Stomach (tissue), 9 donors: ENCODE measurements around the gene TOMT. TPM values are rescaled to one million over a fixed set of nuclear protein-coding genes. Genes with fewer than 3 reads are reported as not detected.

Source experiments
- DNase-seq, 2 donors: peaks; one replicate each; pipeline versions ENCODE4 v3.0.0 to v3.0.0-alpha.2; 2013 to 2019
- H3K27ac ChIP-seq, 5 donors: fragments of 200-600 bp in 4 of 5; sonication (generic) in 4 of 5; one replicate each; pipeline ENCODE4 v1.5.1; 2013 to 2019; ENCODE audit warnings: mild to moderate bottlenecking in 1 of 5, moderate library complexity in 1 of 5
- H3K27me3 ChIP-seq, 3 donors: fragments of 200-600 bp; sonication (generic); one replicate each; pipeline ENCODE4 v1.5.1; 2017 to 2019; ENCODE audit warnings: mixed run types in 1 of 3
- H3K36me3 ChIP-seq, 4 donors: fragments of 200-600 bp; sonication (generic); 1 replicate in 3 of 4; 2 replicates in 1 of 4; pipeline ENCODE4 v1.5.1; 2016 to 2019
- H3K4me1 ChIP-seq, 4 donors: fragments of 200-600 bp; sonication (generic); one replicate each; pipeline ENCODE4 v1.5.1; 2016 to 2019
- H3K4me3 ChIP-seq, 4 donors: fragments of 200-600 bp; sonication (generic) in 3 of 4; one replicate each; pipeline ENCODE4 v1.5.1; 2016 to 2019; ENCODE audit warnings: mild to moderate bottlenecking in 1 of 4
- H3K9me3 ChIP-seq, 4 donors: fragments of 200-600 bp; sonication (generic); one replicate each; pipeline ENCODE4 v1.5.1; 2016 to 2019
- CTCF ChIP-seq, 7 experiments: fragments of 450-650 bp in 4 of 7; fragments of 200-600 bp in 3 of 7; sonication (generic) in 3 of 7; IDR thresholded peaks; one replicate each; pipeline ENCODE4 v1.5.1; 2016 to 2019; ENCODE audit warnings: antibody characterized with exemption in 7 of 7, control low read depth in 2 of 7, mild to moderate bottlenecking in 1 of 7
- EP300 ChIP-seq: sonication (generic); formaldehyde crosslinking; IDR thresholded peaks from one replicate; pipeline ENCODE4 v1.6.1; 2017; ENCODE audit warnings: antibody characterized with exemption
- POLR2A ChIP-seq, 4 donors: fragments of 450-650 bp; IDR thresholded peaks; one replicate each; pipeline ENCODE4 v1.6.1; 2016; ENCODE audit warnings: antibody characterized with exemption in 4 of 4, control low read depth in 2 of 4, mild to moderate bottlenecking in 1 of 4, moderate library complexity in 1 of 4
- POLR2AphosphoS5 ChIP-seq, 3 donors: sonication (generic); formaldehyde crosslinking; IDR thresholded peaks; one replicate each; pipeline ENCODE4 v1.6.1; 2016; ENCODE audit warnings: antibody characterized with exemption in 3 of 3
- WGBS, 5 donors: extraction: QIAGEN DNeasy Blood & Tissue Kit in 3 of 5; methylation state at CpG; one replicate each; pipeline versions ENCODE4 v1.1.5 to v1.1.7; 2013 to 2018; 5-methylcytosine and 5-hydroxymethylcytosine counted together
- intact Hi-C: fragments of 100-400 bp; cut with DNase I; formaldehyde crosslinking; loops from one replicate; pipeline ENCODE4 v1.15.1; 2023; ENCODE audit warnings: low total_unique reads
- polyA plus RNA-seq, 3 donors: library from polyadenylated mRNA; stranded (reverse); fragments of 200-250 nt; gene quantifications; one replicate each; pipeline ENCODE4 v1.2.3, GENCODE V29; 2013
- small RNA-seq, 4 donors: library from RNA; depleted of rRNA; stranded (forward); fragments of <200 nt; gene quantifications; one replicate each; pipeline ENCODE3, GENCODE V24; 2016
- total RNA-seq, 5 donors: library from RNA; depleted of rRNA; stranded (reverse); fragments of >200 nt; gene quantifications; one replicate each; pipeline versions ENCODE4 v1.1.0 to v1.2.3, GENCODE V29; 2014 to 2016
- donor health status: healthy with polysubstance abuse.
- donor health status: Bipolar disorder and iron deficiency.
- donor health status: healthy.

The TOMT gene
- total and polyA plus RNA-seq, 8 donors = not detected

- intact Hi-C loops = no loop called here
- TF ChIP-seq CTCF (IDR thresholded peaks at IDR 0.05) (no peak), EP300 (no peak), POLR2AphosphoS5 (IDR thresholded peaks at IDR 0.05) (no peak), POLR2A (IDR thresholded peaks at IDR 0.05) (no peak)
- 59 to 83% (median 62%) methylated on average over 4 of the region's 4 CpGs for WGBS, 5 donors
Observed at GRCh38 chr11:72157131-72157530, 51.4 kb downstream of the TOMT start.

More at GRCh38 chr11:72157131-72157530, 51.4 kb downstream of the TOMT start:
- Histone ChIP-seq H3K4me1 (no peaks in the 10 kb centered on the region), H3K4me3 (no peak overlapping the region), H3K9me3 (no peaks in the 10 kb centered on the region), H3K27ac (no peak overlapping the region), H3K36me3 (no peaks in the 10 kb centered on the region), H3K27me3 (peaks cover 0 to 10% (median 0%) of the 10 kb centered on the region in 3 donors)
- no peak for DNase-seq

Small RNA genes within 50 kb of the gene (small RNA-seq; reads per million reads assigned to genes)
- gene MIR3165 = 0 reads per million in 4 donors

Other genes with a start within 250 kb of the TOMT start
- not detected for gene DEFB131B, start 227.5 kb upstream of the TOMT start, total RNA-seq
- not detected for gene DEFB131B, start 227.5 kb upstream of the TOMT start, polyA plus RNA-seq
- 10 to 100 TPM in 2 of 5 donors, 1 to 10 TPM in 1, not detected in 2; 4.5 to 17.4 (median 16.7) TPM for gene XNDC1N, start 177.3 kb upstream of the TOMT start, total RNA-seq
- gene XNDC1N, start 177.3 kb upstream of the TOMT start, polyA plus RNA-seq = 1 to 10 TPM; 2.7 to 2.9 (median 2.8) TPM
- gene RNF121, start 176.9 kb upstream of the TOMT start, total RNA-seq = 100 to 1,000 TPM in 1 of 5 donors, 10 to 100 TPM in 4; 13.0 to 363 (median 24.3) TPM
- gene RNF121, start 176.9 kb upstream of the TOMT start, polyA plus RNA-seq = 10 to 100 TPM; 10.0 to 17.7 (median 12.1) TPM
- gene IL18BP, start 107.0 kb upstream of the TOMT start, total RNA-seq = 10 to 100 TPM in 3 of 5 donors, 1 to 10 TPM in 2; 2.7 to 14.8 (median 11.7) TPM
- gene IL18BP, start 107.0 kb upstream of the TOMT start, polyA plus RNA-seq = 1 to 10 TPM; 2.0 to 6.2 (median 3.8) TPM
- 100 to 1,000 TPM; 161 to 619 (median 285) TPM for gene NUMA1, start 25.4 kb upstream of the TOMT start, total RNA-seq
- gene NUMA1, start 25.4 kb upstream of the TOMT start, polyA plus RNA-seq = 100 to 1,000 TPM in 1 of 3 donors, 10 to 100 TPM in 2; 84.2 to 115 (median 92.1) TPM
- 1 to 10 TPM in 2 of 5 donors, not detected in 3; 2.0 to 4.8 TPM for gene LRRC51, start 25.1 kb upstream of the TOMT start, total RNA-seq
- gene LRRC51, start 25.1 kb upstream of the TOMT start, polyA plus RNA-seq = 1 to 10 TPM; 5.8 to 7.9 (median 6.8) TPM
- 100 to 1,000 TPM in 2 of 5 donors, 10 to 100 TPM in 2, 1 to 10 TPM in 1; 3.5 to 121 (median 88.4) TPM for gene LAMTOR1, start 2.6 kb upstream of the TOMT start, total RNA-seq
- 100 to 1,000 TPM in 2 of 3 donors, 10 to 100 TPM in 1; 88.6 to 159 (median 153) TPM for gene LAMTOR1, start 2.6 kb upstream of the TOMT start, polyA plus RNA-seq
- 10 to 100 TPM; 13.3 to 74.1 (median 17.0) TPM for gene ANAPC15, start 6.8 kb downstream of the TOMT start, total RNA-seq
- 10 to 100 TPM; 56.4 to 79.1 (median 74.8) TPM for gene ANAPC15, start 6.8 kb downstream of the TOMT start, polyA plus RNA-seq
- 10 to 100 TPM in 1 of 5 donors, not detected in 4; 36.8 TPM for gene FOLR3, start 29.8 kb downstream of the TOMT start, total RNA-seq
- under 1 TPM in 2 of 3 donors, not detected in 1; 0.15 to 0.62 TPM for gene FOLR3, start 29.8 kb downstream of the TOMT start, polyA plus RNA-seq
- 10 to 100 TPM in 1 of 5 donors, under 1 TPM in 1, not detected in 3; 0.55 to 22.6 TPM for gene FOLR1, start 86.2 kb downstream of the TOMT start, total RNA-seq
- gene FOLR1, start 86.2 kb downstream of the TOMT start, polyA plus RNA-seq = 10 to 100 TPM in 1 of 3 donors, 1 to 10 TPM in 2; 4.1 to 20.9 (median 6.1) TPM
- 10 to 100 TPM in 2 of 5 donors, 1 to 10 TPM in 3; 1.8 to 28.6 (median 9.6) TPM for gene FOLR2, start 110.9 kb downstream of the TOMT start, total RNA-seq
- 10 to 100 TPM in 1 of 3 donors, 1 to 10 TPM in 2; 3.2 to 14.8 (median 9.0) TPM for gene FOLR2, start 110.9 kb downstream of the TOMT start, polyA plus RNA-seq
- 100 to 1,000 TPM in 4 of 5 donors, 10 to 100 TPM in 1; 40.2 to 226 (median 153) TPM for gene INPPL1, start 118.8 kb downstream of the TOMT start, total RNA-seq
- 10 to 100 TPM; 20.9 to 63.1 (median 51.2) TPM for gene INPPL1, start 118.8 kb downstream of the TOMT start, polyA plus RNA-seq
- gene PHOX2A, start 138.3 kb downstream of the TOMT start, total RNA-seq = not detected
- gene PHOX2A, start 138.3 kb downstream of the TOMT start, polyA plus RNA-seq = under 1 TPM in 1 of 3 donors, not detected in 2; 0.53 TPM